Lower leg skin (tissue), 3 donors: ENCODE results near the gene TTC12.

ENCODE experiments used
- POLR2A ChIP-seq, 2 donors: fragments of 450-650 bp; IDR thresholded peaks; one replicate each; pipeline ENCODE4 v1.6.1; 2016 to 2017; ENCODE audit warnings: antibody characterized with exemption in 2 of 2, mild to moderate bottlenecking in 1 of 2, moderate library complexity in 1 of 2
- TF ChIP-seq, protein P1 (sequence below), 3 donors: fragments of 450-650 bp; IDR thresholded peaks; one replicate each; pipeline ENCODE4 v1.5.1; 2016; ENCODE audit warnings: antibody characterized with exemption in 3 of 3, mild to moderate bottlenecking in 3 of 3, moderate library complexity in 2 of 3

DNA sequence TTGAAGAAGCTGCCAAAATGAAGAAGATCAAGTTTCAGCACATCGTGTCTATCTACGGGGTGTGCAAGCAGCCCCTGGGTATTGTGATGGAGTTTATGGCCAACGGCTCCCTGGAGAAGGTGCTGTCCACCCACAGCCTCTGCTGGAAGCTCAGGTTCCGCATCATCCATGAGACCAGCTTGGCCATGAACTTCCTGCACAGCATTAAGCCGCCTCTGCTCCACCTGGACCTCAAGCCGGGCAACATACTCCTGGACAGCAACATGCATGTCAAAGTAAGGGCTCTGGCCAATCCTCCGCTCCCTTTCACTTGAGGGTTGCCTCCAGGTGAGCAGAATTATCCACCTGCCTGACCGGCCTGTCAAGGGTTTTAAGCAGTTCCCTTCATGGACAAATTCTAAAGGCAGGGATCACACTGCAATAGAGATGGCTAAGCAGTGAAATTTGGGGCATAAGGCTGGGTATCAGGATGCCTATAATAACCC lies 79.2 kb downstream of the TTC12 start:
- TF ChIP-seq, protein P1, sequence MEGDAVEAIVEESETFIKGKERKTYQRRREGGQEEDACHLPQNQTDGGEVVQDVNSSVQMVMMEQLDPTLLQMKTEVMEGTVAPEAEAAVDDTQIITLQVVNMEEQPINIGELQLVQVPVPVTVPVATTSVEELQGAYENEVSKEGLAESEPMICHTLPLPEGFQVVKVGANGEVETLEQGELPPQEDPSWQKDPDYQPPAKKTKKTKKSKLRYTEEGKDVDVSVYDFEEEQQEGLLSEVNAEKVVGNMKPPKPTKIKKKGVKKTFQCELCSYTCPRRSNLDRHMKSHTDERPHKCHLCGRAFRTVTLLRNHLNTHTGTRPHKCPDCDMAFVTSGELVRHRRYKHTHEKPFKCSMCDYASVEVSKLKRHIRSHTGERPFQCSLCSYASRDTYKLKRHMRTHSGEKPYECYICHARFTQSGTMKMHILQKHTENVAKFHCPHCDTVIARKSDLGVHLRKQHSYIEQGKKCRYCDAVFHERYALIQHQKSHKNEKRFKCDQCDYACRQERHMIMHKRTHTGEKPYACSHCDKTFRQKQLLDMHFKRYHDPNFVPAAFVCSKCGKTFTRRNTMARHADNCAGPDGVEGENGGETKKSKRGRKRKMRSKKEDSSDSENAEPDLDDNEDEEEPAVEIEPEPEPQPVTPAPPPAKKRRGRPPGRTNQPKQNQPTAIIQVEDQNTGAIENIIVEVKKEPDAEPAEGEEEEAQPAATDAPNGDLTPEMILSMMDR (IDR thresholded peaks at IDR 0.05), result no peak
- no peak for TF ChIP-seq POLR2A (IDR thresholded peaks at IDR 0.05)
